ENCODE data around the gene DYRK1A.

The DYRK1A gene

GRCh38 chr21:37365517-37366481 is 774 bp upstream of the DYRK1A start:
- in situ Hi-C loops (cut with MboI; ENCODE audit: low sequenced_read_pairs) = no loop called here

GRCh38 chr21:37367336-37367702 is 746 bp downstream of the DYRK1A start:
- in situ Hi-C loops (cut with MboI; ENCODE audit: low sequenced_read_pairs) = no loop called here

GRCh38 chr21:37367703-37368540 is 1.3 kb downstream of the DYRK1A start:
- in situ Hi-C loops (cut with MboI; ENCODE audit: low sequenced_read_pairs) = no loop called here

- in situ Hi-C loops (cut with MboI; ENCODE audit: low sequenced_read_pairs) = no loop called here
Measured at GRCh38 chr21:37368541-37369279, 2.1 kb downstream of the DYRK1A start.

GRCh38 chr21:37369307-37369854 is 2.8 kb downstream of the DYRK1A start:
- in situ Hi-C loops (cut with MboI; ENCODE audit: low sequenced_read_pairs) = no loop called here

- in situ Hi-C loops (cut with MboI; ENCODE audit: low sequenced_read_pairs) = no loop called here
Measured at GRCh38 chr21:37370152-37371040, 3.8 kb downstream of the DYRK1A start.

GRCh38 chr21:37371041-37371397 is 4.4 kb downstream of the DYRK1A start:
- in situ Hi-C loops (cut with MboI; ENCODE audit: low sequenced_read_pairs) = no loop called here

- in situ Hi-C loops (cut with MboI; ENCODE audit: low sequenced_read_pairs) = no loop called here
Measured at GRCh38 chr21:37372127-37372731, 5.7 kb downstream of the DYRK1A start.

GRCh38 chr21:37372951-37373350 is 6.4 kb downstream of the DYRK1A start:
- in situ Hi-C loops (cut with MboI; ENCODE audit: low sequenced_read_pairs) = no loop called here

GRCh38 chr21:37373539-37373938 is 7.0 kb downstream of the DYRK1A start:
- in situ Hi-C loops (cut with MboI; ENCODE audit: low sequenced_read_pairs) = no loop called here

- in situ Hi-C loops (cut with MboI; ENCODE audit: low sequenced_read_pairs) = no loop called here
Measured at GRCh38 chr21:37374027-37374426, 7.5 kb downstream of the DYRK1A start.

GRCh38 chr21:37375866-37376574 is 9.4 kb downstream of the DYRK1A start:
- in situ Hi-C loops (cut with MboI; ENCODE audit: low sequenced_read_pairs) = no loop called here

- in situ Hi-C loops (cut with MboI; ENCODE audit: low sequenced_read_pairs) = no loop called here
Measured at GRCh38 chr21:37378700-37379139, 12.1 kb downstream of the DYRK1A start.

- in situ Hi-C loops (cut with MboI; ENCODE audit: low sequenced_read_pairs) = no loop called here
Measured at GRCh38 chr21:37380349-37381323, 14.1 kb downstream of the DYRK1A start.

- in situ Hi-C loops (cut with MboI; ENCODE audit: low sequenced_read_pairs) = no loop called here
Measured at GRCh38 chr21:37381883-37382585, 15.5 kb downstream of the DYRK1A start.

GRCh38 chr21:37383086-37383485 is 16.5 kb downstream of the DYRK1A start:
- in situ Hi-C loops (cut with MboI; ENCODE audit: low sequenced_read_pairs) = no loop called here

GRCh38 chr21:37383784-37384311 is 17.3 kb downstream of the DYRK1A start:
- in situ Hi-C loops (cut with MboI; ENCODE audit: low sequenced_read_pairs) = no loop called here

Measured in HL-60/S4 treated with phorbol 12-myristate 13-acetate at 8.2 ng/mL for 4 days and 3 days (cell line).